HUES6 (cell line): ENCODE data around the gene GRK5.

ENCODE experiments used
- H3K27ac ChIP-seq: 2 replicates; pipeline ENCODE4 v1.7.0; 2013; ENCODE audit warnings: low read depth, mild to moderate bottlenecking, low read length, inconsistent platforms
- H3K27me3 ChIP-seq: 2 replicates; pipeline ENCODE4 v1.6.1; 2013; ENCODE audit warnings: low read length; ENCODE audit not compliant: control insufficient read depth, insufficient read depth
- H3K36me3 ChIP-seq: 2 replicates; pipeline ENCODE4 v1.6.1; 2013; ENCODE audit warnings: low read length; ENCODE audit not compliant: control insufficient read depth, insufficient read depth
- H3K4me1 ChIP-seq: 2 replicates; pipeline ENCODE4 v1.6.1; 2013; ENCODE audit warnings: low read length; ENCODE audit not compliant: control insufficient read depth, insufficient read depth
- H3K4me3 ChIP-seq: 2 replicates; pipeline ENCODE4 v1.5.1; 2013; ENCODE audit warnings: low read depth, low read length
- H3K9ac ChIP-seq: one replicate; pipeline ENCODE4 v1.6.1; 2013; ENCODE audit warnings: mild to moderate bottlenecking, low read length
- H3K9me3 ChIP-seq: 2 replicates; pipeline ENCODE4 v1.6.1; 2013; ENCODE audit warnings: low read depth, low read length; ENCODE audit not compliant: control insufficient read depth, insufficient read depth

Gene GRK5

DNA sequence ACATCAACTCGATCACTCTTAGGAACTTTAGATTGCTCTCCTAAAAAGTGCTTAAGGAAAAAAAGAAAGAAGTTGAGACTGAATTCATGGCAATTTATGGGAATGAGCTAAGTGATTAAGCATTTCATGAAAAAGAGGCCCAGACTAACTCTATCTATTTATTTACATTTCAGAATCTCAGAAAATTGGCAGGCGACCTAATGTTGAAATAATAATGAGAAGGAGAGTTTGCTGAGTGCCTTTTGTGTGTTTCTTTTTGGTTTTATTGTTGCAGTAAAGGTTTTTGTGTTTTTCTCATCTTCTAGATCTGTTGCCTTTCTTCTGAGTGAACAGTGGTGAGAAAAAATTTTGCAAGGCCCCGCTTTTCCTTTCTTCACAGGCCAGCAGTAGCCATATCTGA lies 3.8 kb downstream of the GRK5 start:
- peaks cover 43% of the 10 kb centered on the region for H3K4me1 ChIP-seq
- no peak overlapping the region for H3K9ac ChIP-seq
- no peak overlapping the region for H3K27ac ChIP-seq
- H3K27me3 ChIP-seq = peaks cover 18% of the 10 kb centered on the region
- H3K9me3 ChIP-seq = no peaks in the 10 kb centered on the region
- H3K4me3 ChIP-seq = no peak overlapping the region
- H3K36me3 ChIP-seq = no peaks in the 10 kb centered on the region

DNA sequence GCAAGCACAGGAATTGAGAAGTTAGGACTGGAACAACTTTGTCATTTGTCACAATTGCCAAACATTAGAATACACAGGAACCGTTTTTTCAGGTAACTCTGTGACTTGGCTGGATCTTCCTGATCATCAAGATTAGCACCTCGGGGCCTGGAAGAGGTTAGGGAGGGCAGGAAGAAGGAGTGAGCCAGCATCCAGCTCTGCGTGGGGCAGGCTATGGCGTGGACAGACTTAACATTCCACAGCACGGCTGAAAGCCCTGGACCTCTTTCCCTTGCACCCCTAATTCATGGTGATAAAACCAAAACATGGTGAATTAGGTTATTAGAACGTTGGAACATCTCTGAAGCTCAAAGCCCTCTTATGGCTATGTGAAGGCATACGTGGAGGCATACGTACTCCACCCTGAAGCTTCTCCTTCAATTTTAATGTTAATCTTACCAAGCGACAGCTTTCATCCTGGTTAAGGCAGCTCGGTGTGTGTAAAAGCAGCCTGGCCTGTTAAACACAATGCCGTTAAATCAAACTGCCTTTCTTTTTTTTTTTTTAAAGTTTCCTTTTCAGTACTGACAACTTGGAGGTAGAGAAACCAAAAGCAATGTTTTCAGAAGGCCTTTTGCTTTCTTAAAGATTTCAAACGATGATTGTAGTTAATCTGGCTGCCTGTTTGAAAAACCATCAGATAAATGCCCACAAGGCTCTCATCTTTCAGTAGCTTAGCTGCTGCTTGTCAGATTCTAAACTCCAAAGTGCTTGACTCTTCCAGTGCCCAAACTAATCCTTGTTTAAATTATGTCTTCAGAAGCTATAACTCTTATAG lies 4.5 kb downstream of the GRK5 start:
- no peak overlapping the region for H3K9ac ChIP-seq
- peaks cover 18% of the 10 kb centered on the region for H3K27me3 ChIP-seq

DNA sequence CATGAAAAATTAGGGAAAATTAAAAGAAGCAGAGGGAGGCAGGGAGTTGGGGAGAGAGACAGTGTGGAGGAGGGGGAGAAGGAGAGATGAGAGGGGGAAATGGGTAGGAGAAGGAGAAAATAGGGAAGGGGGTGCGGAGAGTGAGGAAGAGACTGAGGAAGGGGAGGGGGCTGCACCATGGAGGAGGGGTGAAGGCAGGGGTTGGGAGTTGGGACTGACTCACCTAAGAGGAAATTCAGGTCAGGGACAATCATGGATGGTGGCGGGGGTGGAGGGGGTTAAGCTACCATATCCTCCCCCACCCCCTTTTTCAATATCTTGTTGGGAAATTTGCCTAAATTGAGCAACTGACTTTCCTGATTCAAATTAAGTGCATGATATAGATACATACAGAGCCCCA lies 8.0 kb downstream of the GRK5 start:
- Histone ChIP-seq H3K9ac (no peak overlapping the region), H3K4me3 (no peak overlapping the region), H3K9me3 (no peaks in the 10 kb centered on the region), H3K36me3 (no peaks in the 10 kb centered on the region), H3K27ac (no peak overlapping the region), H3K4me1 (peaks cover 26% of the 10 kb centered on the region), H3K27me3 (no peaks in the 10 kb centered on the region)

More for the DNA sequence above, 4.5 kb downstream of the GRK5 start:
- Histone ChIP-seq H3K4me3 (no peak overlapping the region), H3K27ac (no peak overlapping the region), H3K4me1 (peaks cover 39% of the 10 kb centered on the region), H3K36me3 (no peaks in the 10 kb centered on the region), H3K9me3 (no peaks in the 10 kb centered on the region)

DNA sequence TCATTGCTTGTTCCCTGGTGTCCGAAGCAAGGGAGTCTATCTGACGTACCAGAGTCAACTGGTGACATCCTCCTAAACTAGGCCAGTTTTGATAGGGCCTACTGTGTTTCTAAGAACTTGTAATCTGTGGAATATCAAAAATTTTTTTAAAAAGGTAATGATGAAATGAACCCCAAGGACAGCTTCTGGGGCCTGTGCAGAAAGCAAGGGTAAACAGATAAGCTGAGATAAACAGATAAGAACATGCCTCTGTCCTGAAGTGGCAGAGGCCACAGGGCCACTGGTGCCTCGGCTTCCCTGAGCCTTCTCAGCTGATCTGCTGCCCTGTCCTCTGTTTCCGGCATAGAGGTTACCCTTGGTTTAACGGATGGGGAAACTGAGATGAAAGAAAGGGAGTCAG lies 8.8 kb downstream of the GRK5 start:
- Histone ChIP-seq H3K4me1 (peaks cover 25% of the 10 kb centered on the region), H3K9ac (no peak overlapping the region), H3K9me3 (no peaks in the 10 kb centered on the region), H3K27me3 (no peaks in the 10 kb centered on the region), H3K27ac (no peak overlapping the region), H3K4me3 (no peak overlapping the region), H3K36me3 (no peaks in the 10 kb centered on the region)

DNA sequence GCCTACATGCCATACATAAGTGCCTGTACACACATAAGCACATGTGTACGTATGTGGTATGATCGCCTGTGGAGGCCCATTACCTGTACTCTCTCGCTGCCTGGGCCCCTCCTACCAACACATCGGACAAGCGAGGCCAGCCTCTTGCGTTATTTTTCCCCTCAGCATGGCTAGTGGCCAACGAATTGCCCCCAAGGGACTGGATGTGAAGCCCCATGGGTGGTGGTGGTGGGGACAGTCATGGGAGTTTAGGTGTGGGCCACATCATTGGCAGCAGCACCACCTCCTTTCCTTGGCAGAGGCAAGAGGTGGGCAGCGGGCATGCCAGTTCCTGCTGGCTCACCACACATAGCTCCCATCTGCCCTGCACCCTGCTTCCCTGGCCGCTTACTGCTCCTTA lies 10.0 kb downstream of the GRK5 start:
- no peak overlapping the region for H3K27ac ChIP-seq
- H3K4me3 ChIP-seq = no peak overlapping the region
- H3K36me3 ChIP-seq = no peaks in the 10 kb centered on the region
- no peaks in the 10 kb centered on the region for H3K9me3 ChIP-seq
- peaks cover 21% of the 10 kb centered on the region for H3K4me1 ChIP-seq
- no peaks in the 10 kb centered on the region for H3K27me3 ChIP-seq
- H3K9ac ChIP-seq = no peak overlapping the region

DNA sequence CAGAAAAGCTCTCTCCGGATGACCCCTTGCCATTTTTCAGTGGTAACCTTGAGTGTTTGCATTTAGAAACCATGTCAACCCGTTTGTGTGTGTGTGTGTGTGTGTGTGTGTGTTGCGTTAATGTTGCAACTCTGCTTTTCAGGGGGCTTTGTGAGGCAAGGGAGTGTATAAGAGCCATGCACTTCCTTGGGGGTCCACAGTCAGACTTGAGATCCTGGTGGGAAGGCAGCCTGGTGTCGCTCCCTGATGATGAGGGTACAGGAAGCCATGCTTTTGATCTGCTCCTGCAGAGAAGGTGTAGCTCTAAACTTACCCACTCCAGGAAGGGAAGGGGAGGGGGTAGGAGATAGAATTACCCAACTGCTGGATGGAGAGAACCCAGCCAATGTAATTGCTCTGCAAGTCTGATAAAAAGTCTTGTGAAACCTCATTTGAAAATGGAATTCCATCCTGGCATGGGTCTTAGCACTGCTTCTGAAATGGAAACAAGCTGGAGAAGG lies 10.7 kb downstream of the GRK5 start:
- Histone ChIP-seq H3K27me3 (no peaks in the 10 kb centered on the region), H3K9me3 (no peaks in the 10 kb centered on the region), H3K4me3 (no peak overlapping the region), H3K4me1 (peaks cover 24% of the 10 kb centered on the region), H3K9ac (no peak overlapping the region), H3K36me3 (no peaks in the 10 kb centered on the region), H3K27ac (no peak overlapping the region)

DNA sequence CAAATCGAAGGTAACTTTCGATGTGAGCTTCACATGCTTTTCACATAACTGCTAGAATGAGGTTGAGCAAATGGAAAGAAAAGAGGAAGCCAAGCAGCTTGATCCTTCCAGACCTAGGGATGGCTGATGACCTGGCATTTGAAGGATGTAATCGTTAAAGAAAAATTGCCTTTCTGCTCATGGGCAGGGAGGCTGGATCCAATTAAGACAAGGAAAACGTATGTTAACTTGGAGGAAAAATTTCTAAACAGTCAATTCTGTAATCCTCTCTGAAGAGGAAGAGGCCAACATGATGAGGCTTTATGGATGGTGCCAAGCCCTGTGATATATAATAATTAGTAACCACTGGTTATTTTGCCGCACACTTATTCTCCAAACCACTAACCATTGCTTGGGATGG lies 12.5 kb downstream of the GRK5 start:
- no peaks in the 10 kb centered on the region for H3K9me3 ChIP-seq
- H3K27me3 ChIP-seq = no peaks in the 10 kb centered on the region
- H3K9ac ChIP-seq = no peak overlapping the region
- H3K36me3 ChIP-seq = no peaks in the 10 kb centered on the region
- H3K4me1 ChIP-seq = peaks cover 26% of the 10 kb centered on the region
- no peak overlapping the region for H3K27ac ChIP-seq
- no peak overlapping the region for H3K4me3 ChIP-seq

DNA sequence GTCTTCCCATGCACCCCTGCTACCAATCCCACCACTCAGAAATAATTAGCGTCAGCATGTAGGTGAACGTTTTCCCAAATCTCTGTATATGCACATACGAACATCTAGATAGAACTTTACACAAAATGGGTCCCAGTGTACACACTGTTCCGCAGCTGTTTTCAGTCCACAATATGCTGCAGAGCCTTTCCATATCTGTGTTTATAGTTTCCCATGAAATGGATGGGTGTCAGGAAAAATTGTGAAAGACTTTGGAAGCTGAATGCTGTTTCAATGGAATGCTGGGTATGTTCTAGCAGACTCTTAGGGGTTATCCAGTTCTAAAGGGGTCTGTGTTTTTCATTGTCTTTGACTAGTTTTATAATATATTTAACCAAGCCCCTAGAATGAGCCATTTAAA lies 13.8 kb downstream of the GRK5 start:
- no peak overlapping the region for H3K9ac ChIP-seq
- peaks cover 26% of the 10 kb centered on the region for H3K4me1 ChIP-seq
- H3K27me3 ChIP-seq = no peaks in the 10 kb centered on the region
- H3K27ac ChIP-seq = no peak overlapping the region
- H3K36me3 ChIP-seq = no peaks in the 10 kb centered on the region
- no peaks in the 10 kb centered on the region for H3K9me3 ChIP-seq
- no peak overlapping the region for H3K4me3 ChIP-seq

DNA sequence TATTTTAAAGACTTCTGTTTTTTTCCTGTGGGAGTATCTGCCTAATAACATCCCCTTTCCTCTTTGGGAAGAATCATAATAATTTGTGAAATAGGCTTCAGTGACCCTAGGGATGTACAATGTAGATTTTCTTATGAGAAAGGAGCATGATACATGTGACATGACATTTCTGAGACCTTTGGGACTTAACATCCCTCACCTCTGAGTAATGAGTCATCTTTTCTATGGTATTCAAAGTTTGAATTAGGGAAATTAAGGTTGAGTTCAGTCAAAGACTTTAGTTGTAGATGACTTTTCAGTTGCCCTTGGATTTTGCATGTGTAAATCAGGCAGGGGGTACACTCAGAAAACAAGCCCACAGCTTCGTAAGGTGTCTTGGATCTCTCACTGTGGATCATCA lies 14.3 kb downstream of the GRK5 start:
- Histone ChIP-seq H3K27ac (no peak overlapping the region), H3K36me3 (no peaks in the 10 kb centered on the region), H3K27me3 (no peaks in the 10 kb centered on the region), H3K4me3 (no peak overlapping the region), H3K9me3 (no peaks in the 10 kb centered on the region), H3K4me1 (peaks cover 26% of the 10 kb centered on the region), H3K9ac (no peak overlapping the region)

DNA sequence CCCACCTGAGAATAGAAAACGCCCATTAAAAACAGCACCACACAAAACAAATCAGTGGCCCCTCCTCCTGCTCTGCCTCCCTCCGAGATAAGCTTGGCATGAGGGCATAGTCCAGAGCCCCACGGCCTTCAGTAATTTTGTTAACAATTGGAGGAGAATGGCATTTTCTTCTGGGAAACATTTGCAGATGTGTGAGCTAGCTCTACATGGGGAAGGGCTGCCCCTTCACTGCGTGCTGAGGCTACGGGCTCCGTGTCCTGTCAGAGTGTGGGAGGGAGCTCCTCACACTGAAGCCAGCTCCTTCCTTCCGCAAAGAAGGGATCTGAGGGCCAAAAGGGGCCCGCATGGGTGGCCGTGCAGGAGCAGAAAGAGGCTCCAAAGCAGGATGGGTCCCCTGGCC lies 15.2 kb downstream of the GRK5 start:
- H3K36me3 ChIP-seq = no peaks in the 10 kb centered on the region
- no peak overlapping the region for H3K4me3 ChIP-seq
- H3K9me3 ChIP-seq = no peaks in the 10 kb centered on the region
- no peak overlapping the region for H3K27ac ChIP-seq
- H3K27me3 ChIP-seq = no peaks in the 10 kb centered on the region
- peaks cover 25% of the 10 kb centered on the region for H3K4me1 ChIP-seq
- no peak overlapping the region for H3K9ac ChIP-seq

DNA sequence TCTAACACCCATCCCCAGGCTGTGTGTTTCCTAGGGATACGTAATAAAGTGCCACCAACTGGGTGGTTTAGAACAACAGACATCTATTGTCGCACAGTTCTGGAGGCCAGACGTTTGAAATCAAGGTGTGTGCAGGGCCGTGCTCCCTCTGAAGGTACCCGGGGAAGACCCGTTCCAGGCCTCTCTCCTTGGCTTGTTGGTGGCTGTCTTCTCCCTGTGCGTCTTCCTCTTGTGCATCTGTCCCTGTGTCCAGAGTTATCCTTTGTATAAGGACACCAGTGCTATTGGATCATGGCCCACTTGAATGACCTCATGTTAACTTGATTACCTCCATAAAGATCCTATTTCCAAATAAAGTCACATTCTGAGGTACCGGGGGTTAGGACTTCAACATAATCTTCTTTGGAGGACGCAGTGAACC lies 15.6 kb downstream of the GRK5 start:
- Histone ChIP-seq H3K27me3 (no peaks in the 10 kb centered on the region), H3K27ac (no peak overlapping the region), H3K9me3 (no peaks in the 10 kb centered on the region), H3K4me3 (no peak overlapping the region), H3K4me1 (peaks cover 21% of the 10 kb centered on the region), H3K9ac (no peak overlapping the region), H3K36me3 (no peaks in the 10 kb centered on the region)
